IPS-NIHi7 (cell line): ENCODE results near the gene ADGRD1.

ENCODE experiments used
- DNase-seq: peaks from one replicate; pipeline ENCODE4 v3.0.0; 2012; ENCODE audit warnings: mixed read lengths; ENCODE audit errors: extremely low spot score

ADGRD1 gene

DNA sequence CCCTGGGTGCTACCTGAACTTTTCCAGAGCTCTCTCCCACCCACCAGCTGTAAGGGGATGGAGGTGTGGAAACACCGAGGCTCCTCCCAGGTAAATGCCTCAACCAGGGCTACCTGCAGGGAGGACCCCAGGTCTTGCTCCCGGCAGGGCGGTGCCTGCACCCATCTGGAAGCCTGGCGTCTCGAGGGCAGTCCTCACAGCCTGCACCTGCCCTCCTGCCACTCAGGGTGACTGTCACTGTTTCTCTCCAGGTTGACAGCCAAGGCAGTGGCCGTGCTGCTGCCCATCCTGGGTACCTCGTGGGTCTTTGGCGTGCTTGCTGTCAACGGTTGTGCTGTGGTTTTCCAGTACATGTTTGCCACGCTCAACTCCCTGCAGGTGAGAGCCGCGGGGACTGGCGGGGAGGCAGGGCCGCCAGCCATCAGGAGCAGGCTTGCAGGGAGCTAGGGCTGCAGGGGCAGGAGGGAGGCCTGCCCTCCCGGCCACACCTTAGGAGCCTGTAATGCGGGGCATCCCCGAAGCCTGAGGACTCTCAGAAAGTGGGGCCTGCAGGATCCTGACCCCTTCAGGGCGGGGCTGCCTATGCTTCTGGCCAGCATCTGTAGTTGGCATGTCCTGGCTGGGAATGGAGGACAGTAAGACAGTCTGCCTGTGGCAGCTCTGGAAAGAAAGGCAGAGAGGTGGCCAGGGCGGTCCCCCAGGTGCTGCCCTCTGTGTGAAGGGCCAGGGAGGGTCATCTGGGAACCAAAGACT is 182.3 kb downstream of the ADGRD1 start:
- no peak for DNase-seq

DNA sequence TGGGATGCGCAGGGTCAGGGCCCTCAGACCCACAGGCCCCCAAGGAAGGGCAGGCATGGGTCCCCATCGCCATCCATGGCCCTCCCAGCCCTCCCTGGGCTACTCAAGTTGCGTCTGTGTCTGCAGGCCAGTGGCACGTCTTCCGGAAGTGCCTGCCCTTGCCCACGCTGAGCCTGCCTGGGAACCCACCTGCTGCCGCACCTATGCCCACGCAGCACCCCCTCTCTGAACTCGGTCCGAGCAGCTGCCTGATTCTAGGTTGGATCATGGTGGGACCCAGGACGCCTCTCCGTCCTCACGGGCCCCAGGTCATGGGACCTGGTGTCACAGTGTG is 182.8 kb downstream of the ADGRD1 start:
- DNase-seq: no peak

DNA sequence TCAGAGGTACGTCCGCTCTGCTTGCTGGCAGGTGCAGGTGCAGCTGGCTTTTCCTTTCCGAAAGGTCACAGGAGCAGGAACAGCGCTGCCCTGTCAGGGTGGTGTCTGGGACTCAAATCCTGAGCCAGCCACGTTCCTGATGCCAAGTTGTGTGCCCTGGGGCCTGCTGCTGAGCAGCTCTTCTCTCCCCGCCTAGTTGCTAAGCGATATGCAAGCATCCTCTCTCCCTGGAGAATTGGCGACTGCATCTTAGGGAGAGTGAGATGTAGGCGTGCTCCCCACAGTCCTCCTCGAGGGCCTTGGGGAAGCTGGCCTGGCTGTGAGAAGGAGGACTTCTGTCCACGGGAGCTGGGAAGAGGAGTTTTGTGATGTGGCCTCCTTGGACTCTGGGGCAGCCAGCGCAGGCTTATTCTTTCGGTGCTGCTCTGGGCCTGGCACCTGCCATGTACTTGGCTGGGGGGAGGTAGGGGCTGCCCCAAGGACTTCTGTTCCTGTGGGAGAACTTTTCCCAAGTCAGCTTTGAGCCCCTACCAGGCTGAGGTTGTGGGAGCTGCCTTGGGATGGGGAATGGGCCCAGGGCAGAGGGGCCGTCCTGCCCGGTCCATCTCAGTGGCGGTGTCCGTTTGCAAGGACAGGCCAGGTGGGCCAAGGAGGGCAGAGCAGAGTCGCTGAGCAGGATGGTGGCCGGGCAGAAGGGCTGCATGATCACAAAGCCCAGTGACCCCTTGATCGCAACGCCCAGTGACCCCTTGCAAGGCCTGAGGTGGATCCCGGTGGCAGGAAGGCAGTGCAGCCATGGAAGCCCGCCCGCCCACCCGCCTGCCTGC is 183.5 kb downstream of the ADGRD1 start:
- DNase-seq: no peak

DNA sequence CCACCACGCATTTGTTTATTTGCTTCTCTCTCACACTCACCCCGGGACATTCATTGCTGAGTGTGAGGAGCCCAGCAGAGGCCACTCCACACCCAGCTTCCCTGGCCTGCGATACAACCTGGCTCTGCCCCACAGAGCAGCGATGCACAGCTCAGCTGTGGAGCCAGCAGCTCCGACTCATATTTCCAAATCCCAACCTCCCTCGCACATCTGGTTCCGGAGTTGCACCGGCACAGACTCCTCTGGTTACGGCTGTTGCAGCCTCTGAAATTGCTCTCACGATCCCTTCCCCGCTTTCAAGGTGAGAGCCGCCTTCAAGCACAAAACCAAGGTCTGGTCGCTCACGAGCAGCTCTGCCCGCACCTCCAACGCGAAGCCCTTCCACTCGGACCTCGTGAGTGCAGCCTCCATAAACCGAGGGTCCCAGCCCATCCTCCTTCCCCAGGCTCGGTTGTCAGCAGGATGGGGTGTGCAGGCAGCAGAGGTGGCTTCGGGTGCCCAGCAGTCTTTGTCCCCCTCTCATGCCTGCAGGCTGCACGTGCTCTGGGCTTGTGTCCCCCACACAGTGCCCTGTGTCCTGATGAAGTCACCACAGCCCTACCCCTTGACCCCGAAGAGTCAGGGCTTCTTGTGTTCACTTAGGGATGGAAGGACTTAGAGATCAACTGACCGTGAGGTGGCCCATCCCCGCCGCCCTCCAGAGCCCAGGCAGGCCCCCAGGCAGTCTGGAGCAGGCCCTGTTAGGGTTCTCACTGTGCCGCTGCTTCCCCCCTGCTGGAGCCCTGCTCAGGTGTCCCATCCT is 184.3 kb downstream of the ADGRD1 start:
- DNase-seq: peak; percentile 55

DNA sequence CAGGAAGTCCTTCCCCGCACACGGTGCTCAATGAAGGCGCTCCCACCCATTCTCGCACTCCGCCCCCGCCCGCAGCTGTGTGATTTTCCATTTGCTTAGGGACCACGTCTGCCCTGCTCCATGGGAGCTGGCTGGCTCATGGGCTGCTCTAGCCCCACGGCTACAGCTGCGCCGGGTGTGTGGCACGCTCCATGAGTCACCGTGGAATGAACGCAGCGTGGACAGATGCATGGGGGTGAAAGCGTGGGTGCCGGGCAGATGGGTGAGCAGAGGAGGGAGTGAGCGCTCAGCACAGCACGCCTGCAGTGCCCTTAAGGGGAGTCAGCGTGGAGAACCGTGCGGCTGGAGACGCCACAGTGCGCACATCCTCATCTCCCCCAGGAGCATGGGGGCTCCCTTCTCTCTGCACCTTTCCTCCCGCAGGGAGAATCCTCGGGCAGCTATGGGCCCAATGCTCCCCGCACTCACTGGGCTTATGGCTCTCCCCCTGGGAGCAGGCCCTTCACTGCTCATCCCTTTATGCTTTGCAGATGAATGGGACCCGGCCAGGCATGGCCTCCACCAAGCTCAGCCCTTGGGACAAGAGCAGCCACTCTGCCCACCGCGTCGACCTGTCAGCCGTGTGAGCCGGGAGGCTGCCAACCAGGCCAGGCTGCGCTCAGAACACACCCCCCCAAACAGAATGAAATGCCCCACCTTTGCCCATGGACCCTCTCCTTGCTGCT is 185.1 kb downstream of the ADGRD1 start:
- DNase-seq: no peak

DNA sequence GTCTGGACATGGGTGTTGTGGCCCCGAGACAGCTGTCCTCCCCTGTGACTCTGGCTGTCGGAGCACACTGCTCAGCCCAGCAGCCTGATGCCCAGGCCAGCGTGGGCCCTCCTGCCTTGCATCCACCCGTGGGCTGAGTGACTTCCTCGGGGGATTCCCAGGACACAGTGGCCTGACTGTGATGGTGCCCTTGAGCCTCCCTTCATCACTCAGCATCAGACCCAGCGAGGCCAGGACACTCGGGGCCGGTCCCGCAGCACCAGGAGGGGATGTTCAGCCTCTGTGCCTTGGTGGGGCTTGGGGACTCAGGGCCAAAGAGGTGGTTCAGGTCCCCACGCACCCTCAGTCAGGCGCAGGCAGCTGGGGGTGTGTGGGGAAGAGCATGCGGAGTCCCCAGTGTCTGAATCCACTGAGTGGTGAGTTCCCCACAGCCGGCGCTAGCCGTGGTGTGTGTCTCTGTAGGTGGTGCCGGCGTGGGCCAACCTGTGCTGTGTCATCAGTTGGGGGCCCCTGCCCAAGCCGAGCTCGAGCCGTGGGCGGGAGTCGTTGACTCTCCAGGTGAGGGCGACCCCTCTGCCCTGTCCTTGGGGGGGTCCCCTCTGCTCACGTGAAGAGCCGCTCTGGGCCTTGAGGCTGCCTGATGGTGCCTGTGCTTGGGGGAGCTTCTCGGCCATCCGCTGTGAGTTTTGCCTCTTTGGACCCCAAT is 185.8 kb downstream of the ADGRD1 start:
- DNase-seq: no peak

DNA sequence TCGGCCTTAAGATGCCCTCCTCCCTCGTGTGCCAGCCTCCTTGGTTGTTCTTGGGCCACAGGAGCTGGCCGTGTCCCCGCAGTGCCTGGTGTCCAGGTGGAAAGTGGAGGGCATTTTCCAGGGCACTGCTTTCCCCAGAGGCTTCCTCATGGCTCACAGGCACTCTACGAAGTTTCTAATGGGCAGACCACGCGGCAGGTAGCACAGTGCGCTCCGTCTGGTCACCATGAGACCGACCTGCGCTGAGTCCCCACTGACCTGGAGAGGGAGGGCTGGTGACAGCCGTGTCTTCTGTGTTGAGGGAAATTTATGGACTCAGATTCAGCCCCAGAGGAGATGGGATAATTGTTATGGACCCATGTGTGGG is 186.3 kb downstream of the ADGRD1 start:
- DNase-seq: no peak

DNA sequence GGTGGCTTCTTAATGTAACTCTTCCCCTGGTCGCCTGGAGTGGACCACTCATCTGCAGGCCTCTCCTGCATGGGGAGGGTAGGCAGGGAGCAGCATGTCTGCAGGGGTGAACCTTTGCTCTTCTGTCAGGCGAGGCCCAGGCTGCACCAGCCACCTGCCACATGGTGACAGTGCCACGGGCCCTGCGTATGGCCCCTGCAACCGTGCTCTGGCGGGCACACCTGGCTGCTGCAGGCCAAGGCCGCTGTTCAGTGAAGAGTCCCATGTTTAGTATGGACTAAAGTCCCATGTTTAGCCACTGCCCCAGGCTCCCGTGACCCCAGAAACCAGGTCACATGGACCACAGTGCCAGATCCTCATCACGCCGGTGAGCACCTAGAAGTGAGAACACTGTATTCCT is 187.0 kb downstream of the ADGRD1 start:
- DNase-seq: no peak

DNA sequence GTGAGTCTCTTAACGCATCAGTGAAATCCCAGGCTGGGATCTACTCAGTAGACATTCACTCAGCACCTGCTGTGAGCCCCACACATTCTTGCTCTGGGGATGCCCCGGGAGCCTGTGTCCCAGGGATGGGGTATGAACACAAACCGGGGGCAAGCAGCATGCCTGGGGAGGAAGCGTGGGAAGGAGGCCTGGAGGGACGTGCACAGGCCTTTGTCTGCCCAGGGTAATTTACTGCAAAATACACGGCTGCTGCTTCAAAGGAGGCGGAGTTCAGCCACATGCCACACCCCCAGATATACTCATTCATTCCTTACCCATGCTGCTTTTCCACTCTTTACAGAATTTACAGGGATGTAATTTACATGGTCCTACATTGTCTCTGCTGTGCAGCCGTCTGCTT is 187.8 kb downstream of the ADGRD1 start:
- no peak for DNase-seq

DNA sequence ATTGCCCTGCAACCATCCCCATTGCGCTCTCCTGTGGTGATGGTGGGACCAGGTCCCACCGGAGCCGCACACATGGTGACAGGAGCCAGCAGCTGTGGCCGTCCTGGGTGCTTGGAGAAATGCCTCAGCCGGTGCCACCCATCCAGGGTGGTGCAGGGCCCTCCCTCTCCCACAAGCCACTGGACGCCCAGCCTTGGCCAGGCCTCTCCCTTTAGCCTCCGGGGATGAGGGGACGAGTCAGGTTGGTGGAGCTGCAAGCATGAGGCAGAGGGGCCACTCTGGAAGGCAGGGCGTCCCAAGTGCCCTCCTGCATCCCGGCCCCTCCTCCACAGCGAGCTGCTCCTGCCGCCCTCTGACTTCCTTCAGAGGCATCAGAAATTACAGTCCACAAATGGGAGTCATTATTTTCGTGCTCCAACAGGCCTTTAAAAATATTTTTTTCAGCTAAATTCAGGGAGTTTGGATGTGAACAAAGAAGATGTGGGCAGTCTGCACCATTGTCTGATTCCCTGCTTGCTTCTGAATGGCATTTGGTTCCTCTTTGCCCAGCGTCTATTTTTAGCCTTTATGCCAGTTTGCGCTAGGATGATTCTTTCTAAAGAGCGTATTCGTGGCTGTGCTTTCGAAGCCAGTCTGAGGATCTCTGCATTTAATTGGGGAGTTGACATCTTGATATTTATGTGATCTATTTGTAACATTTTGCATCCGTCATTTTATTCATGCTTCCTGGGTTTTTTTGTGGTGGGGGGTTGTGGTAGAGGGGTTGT is 189.4 kb downstream of the ADGRD1 start:
- DNase-seq: no peak

DNA sequence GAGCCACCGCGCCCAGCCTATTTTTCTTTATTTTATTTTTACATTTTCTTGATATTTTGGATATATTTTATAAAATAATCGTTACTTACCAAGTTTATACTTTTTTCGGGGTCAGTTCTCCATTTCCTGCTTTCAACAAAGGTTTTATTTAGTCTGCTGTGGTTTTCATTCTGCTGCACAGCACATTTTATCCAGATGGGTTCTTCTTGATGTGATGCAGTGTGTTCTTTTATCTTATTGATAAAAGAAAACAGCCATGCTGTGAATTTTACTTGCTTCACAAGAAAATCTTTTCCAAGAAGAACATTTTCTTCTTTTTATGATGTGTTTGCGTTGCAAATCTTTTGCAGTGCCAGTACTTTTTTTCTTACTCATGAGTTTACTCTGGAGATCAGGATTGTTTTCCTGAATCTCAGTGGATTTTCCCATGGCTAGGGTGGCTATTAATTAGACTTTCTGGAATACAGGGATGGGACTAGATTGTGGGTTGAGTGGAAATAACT is 192.5 kb downstream of the ADGRD1 start:
- no peak for DNase-seq

DNA sequence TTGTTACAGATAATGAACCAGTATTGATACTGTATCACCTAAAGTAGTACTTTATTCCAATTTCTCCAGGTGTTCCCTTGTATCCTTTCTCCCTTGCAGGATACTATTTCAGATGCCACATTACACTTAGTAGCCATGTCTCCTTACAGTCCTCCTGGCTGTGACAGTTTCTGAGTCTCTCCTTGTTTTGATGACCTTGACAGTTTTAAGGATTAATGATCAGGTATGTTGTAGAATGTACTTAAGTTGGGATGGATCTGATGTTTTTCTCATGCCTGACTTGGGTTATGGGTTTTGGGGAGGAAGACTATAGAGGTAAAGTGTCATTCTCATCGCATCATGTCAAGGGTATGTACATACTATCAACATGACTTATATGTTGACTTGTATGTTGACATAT is 193.6 kb downstream of the ADGRD1 start:
- DNase-seq: no peak

DNA sequence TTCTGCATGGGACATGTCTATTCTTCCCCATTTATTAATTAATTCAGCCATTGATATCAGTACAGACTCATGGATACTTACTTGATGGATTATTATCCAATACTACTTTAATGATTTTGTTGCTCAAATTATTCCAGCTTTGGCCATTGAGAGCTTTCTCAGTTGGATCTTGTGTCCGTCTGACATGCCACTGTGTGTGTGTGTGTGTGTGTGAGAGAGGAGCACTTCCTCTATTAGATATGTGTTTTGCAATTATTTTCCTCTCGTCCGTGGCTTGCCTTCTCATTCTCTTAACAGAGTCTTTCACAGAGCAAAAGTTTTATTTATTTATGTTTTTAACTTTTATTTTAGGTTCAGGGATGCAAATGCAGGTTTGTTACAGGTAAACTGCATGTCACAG is 194.2 kb downstream of the ADGRD1 start:
- DNase-seq: no peak

DNA sequence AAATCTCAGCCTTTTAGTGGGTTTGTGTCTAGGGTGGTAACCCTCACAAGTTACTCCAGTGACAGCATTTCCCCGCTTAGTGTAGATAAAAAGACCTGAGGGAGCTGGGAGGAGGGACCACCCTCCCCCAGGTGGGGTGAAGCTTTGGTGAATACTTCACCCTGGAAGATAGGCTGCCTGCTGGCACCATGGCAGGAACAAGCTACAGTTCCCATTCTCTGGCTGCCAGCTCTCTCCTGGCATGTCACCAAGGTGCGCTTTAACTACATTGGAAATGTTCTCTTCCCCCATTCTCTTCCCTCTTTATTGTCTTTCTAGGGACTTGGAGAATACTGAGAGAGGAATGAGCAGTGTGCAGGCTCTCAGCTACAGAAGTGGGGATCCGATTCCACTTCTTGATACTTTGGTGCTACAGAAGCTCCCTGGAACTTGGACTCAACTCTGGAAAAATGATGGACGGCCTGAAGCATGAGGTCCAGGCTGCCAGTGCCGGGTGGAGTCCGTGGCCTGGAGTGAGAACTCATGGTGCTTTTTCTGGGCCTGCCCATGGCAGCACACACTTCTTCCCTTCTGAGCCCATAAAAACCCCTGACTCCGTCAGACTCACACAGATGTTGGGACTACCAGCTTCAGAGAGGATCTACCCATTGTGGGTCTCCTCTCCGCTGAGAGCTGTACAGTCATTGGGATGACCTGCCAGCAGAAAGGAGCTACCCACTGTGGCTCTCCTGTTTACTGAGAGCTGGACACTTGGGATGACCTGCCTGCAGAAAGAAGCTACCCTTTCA is 198.0 kb downstream of the ADGRD1 start:
- DNase-seq: no peak

DNA sequence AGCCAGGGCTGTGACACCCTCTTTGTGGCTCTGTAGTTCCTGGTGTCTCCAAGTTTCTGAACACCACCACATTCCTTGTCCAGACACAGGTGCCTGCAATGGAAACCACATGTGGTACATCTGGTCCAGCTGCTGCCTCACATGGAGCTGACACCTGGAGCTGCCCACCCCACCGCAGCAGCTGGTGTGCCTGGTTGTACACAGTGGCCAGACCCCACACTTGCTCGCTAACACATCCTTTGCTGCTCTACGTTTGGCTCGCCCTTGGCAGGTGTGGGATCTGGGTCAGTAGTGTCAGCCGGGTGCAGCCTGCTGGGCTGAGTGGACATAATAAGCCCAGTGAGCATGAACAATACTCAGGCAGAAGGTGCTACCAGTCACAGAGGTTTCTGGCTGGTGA is 198.9 kb downstream of the ADGRD1 start:
- DNase-seq: no peak

DNA sequence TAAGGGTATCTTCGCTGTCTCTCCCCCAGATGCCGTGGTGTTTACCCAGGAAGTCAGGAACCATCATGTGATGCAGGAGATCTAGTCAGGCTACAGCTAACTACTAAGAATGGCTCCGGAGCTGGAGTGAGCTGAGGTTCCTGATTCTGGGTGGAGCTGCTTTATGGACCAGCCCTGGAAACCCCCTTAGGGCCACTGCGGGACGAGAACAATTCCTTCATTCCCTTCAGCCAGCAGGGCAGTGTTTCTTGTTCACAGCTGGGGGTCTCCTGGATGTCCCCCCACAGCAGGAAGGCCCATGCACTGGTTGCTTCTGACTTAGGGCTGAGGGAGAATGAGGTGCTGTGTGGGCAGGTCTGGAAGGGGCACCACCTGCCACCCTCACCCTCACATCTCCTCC is 199.3 kb downstream of the ADGRD1 start:
- DNase-seq: no peak

DNA sequence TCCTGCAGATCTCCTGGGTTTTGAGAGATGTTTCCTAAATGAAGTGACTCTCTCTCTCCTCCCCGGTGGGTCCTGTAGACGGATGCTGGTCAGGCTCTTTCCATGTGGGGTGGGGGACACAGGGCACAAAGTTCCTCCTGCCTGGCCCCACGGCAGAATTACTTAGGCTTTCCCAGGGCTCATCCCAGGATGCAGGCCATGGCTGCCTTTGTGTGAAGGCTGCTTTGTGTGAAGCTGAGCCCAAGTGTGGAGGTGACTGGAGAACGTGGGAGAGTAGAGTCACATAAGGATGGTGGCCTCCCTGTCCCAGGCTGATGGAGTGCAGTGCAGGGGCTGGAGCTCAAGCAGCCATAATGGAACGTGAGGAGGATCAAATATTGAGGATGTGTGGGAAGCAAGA is 200.2 kb downstream of the ADGRD1 start:
- DNase-seq: no peak

DNA sequence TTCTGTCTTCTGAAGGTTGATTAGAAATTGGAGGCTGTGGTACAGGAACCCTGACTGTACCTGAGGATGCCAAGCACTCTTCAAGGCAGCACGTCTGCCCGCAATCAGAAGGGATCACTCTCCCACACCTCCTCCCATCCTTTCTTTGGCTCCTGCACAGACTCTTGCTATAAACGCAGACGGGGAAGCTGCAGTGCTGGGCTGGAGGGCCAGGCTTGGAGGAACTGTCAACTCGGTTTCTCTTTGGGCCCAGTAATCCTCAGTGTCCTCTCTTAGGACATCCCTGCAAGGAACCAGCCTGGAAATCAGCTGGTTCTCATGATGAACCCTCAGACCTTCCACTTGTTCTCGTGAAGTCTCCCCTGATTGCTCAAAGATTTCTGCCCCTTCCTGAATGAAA is 201.4 kb downstream of the ADGRD1 start:
- no peak for DNase-seq

DNA sequence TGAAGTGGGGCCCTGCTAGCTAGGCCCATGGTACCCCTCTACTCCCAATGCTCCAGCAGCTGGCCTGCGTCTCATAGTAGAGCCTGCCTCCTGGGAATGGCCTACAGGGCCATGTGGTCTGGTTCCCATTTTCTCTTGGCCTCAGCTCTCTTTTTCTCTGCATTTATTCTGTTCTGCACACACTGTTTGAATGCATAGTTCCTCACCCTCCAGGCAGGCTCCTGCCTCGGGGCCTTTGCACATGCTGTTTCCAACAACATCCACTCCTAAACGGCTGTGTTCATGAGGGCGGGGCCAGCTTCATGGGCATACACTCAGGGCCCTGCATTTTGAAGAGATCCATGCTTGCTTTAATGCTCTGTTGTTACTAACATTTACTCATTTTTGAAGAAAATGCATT is 204.0 kb downstream of the ADGRD1 start:
- DNase-seq: no peak

DNA sequence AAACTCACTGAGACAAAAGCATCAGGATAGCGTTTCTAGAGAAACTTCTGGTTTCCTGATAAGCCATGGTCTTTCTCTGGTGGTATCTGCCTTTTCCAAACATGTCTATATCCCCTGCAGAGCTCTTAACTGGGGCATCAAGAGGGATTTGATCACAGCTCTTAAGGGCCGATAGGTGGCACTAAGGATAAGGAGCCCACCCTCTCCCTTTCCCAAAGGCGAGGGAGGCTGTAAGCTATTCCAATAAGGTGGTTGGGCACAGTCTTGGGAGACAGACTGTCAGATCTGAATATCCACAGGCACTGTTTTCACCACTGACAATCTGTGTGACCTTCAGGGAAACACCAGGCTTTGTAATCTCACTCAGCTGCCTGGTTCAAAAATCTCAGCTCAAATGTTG is 206.0 kb downstream of the ADGRD1 start:
- peak; percentile 78 for DNase-seq
